ENCODE data around the gene SCIN. TPM values are rescaled to one million over a fixed set of nuclear protein-coding genes. Genes with fewer than 3 reads are reported as not detected.

SCIN gene
- total RNA-seq, 2 donors from 2014 or later: 0.67 to 0.93 TPM

DNA sequence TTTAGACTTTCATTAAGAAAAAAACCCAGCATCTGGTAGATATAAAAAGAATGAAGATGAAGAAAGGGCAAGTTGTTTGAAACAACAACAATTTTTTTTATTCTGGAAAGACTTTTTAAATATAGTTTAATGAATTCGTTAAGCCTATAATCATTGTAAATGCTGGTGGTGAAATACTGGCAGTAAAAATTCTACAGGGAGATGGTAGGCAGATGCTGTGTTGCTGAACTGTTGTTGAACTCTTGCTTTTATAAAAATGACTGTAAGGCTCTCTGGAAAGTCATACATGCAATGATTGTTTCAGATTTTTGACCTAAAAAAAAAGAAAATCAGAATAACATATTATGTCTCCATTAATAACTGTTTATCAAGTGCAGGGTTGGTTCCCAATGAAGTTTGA lies 39.0 kb downstream of the SCIN start:
- H3K4me3 ChIP-seq: no peak overlapping the region
- H3K27ac ChIP-seq: no peak overlapping the region
- no peak for DNase-seq (ENCODE audit: low spot score)

DNA sequence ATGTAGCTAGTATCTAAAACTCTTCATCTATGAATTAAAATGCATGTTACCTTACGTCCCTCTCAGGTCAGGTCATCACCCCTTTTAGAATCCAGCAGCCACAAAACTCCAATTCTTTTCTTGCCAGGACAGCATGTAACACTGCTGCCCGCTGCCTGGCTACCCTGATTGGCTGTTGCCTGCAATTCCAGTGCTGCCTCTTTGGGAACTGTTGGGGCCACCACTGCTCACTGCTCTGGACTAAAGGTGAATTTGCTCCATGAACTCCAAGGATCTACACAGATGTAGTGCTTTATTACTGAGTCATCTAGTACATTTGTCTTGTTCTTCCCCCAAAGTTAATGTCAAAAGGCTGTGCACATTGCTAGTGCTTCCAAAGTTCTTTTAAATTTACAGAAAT lies 40.4 kb downstream of the SCIN start:
- TF ChIP-seq, protein P1, sequence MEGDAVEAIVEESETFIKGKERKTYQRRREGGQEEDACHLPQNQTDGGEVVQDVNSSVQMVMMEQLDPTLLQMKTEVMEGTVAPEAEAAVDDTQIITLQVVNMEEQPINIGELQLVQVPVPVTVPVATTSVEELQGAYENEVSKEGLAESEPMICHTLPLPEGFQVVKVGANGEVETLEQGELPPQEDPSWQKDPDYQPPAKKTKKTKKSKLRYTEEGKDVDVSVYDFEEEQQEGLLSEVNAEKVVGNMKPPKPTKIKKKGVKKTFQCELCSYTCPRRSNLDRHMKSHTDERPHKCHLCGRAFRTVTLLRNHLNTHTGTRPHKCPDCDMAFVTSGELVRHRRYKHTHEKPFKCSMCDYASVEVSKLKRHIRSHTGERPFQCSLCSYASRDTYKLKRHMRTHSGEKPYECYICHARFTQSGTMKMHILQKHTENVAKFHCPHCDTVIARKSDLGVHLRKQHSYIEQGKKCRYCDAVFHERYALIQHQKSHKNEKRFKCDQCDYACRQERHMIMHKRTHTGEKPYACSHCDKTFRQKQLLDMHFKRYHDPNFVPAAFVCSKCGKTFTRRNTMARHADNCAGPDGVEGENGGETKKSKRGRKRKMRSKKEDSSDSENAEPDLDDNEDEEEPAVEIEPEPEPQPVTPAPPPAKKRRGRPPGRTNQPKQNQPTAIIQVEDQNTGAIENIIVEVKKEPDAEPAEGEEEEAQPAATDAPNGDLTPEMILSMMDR (IDR thresholded peaks at IDR 0.05): no peak
- DNase-seq (ENCODE audit: low spot score): no peak
- H3K27ac ChIP-seq: no peak overlapping the region

More for the DNA sequence above, 39.0 kb downstream of the SCIN start:
- no peaks in the 10 kb centered on the region for H3K9me3 ChIP-seq
- H3K27me3 ChIP-seq: no peaks in the 10 kb centered on the region
- no peaks in the 10 kb centered on the region for H3K4me1 ChIP-seq
- no peaks in the 10 kb centered on the region for H3K36me3 ChIP-seq
- TF ChIP-seq, protein P1 (IDR thresholded peaks at IDR 0.05): no peak

DNA sequence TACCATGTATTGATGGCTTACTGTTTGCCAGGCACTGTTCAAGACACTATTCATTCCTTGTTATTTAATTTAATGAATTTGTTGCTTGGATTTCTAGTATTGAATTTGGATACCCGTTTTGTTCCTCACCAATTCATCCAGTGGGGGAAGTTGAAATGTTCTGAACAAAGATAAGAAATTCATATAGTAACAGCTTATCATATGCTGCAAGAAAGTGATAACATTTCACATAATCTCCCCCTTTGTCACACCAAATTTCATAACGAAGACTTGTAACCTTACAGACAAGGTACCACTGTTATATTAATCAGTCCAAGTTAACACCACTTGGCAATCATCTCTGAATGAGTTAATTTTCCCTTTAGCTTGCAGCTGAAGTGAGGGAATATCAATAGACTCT lies 42.1 kb downstream of the SCIN start:
- no peak overlapping the region for H3K27ac ChIP-seq
- no peaks in the 10 kb centered on the region for H3K27me3 ChIP-seq
- DNase-seq (ENCODE audit: low spot score): no peak
- TF ChIP-seq, protein P1 (IDR thresholded peaks at IDR 0.05): no peak
- H3K4me1 ChIP-seq: no peaks in the 10 kb centered on the region
- no peaks in the 10 kb centered on the region for H3K36me3 ChIP-seq
- no peaks in the 10 kb centered on the region for H3K9me3 ChIP-seq
- H3K4me3 ChIP-seq: no peak overlapping the region

More for the DNA sequence above, 40.4 kb downstream of the SCIN start:
- H3K9me3 ChIP-seq: no peaks in the 10 kb centered on the region
- no peak overlapping the region for H3K4me3 ChIP-seq
- H3K27me3 ChIP-seq: no peaks in the 10 kb centered on the region
- H3K36me3 ChIP-seq: no peaks in the 10 kb centered on the region
- no peaks in the 10 kb centered on the region for H3K4me1 ChIP-seq

DNA sequence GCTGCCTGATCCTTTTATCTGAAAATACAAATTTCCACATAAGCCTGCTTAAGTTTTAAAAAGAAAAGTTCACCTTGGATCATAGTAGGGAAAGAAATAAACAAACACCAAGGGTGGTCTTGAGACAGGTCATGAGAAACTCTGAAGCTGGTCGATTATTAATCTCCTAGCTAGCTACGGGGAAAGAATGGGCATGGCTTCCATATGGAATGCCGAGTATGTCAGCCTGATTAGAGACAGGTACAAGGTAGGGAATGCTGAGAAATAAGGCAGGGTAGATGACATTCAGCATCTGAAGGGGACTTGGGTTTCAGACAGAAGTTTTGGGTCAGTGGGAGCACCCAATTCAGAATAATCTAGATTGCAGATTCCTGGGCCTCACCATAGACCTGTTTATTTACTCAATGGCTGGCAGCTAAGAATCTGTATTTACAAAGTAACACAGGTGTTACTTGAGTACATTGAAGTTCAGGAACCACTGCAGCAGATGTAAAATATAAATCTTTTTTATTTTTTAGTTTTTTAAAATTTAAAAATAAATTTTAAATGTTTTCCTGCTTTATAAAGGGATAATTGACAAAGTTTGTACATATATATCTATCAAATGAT lies 49.0 kb downstream of the SCIN start:
- H3K4me1 ChIP-seq: no peaks in the 10 kb centered on the region
- no peak overlapping the region for H3K4me3 ChIP-seq
- no peak overlapping the region for H3K27ac ChIP-seq
- TF ChIP-seq, protein P1 (IDR thresholded peaks at IDR 0.05): no peak
- H3K36me3 ChIP-seq: no peaks in the 10 kb centered on the region
- no peaks in the 10 kb centered on the region for H3K9me3 ChIP-seq
- DNase-seq (ENCODE audit: low spot score): no peak
- H3K27me3 ChIP-seq: no peaks in the 10 kb centered on the region

DNA sequence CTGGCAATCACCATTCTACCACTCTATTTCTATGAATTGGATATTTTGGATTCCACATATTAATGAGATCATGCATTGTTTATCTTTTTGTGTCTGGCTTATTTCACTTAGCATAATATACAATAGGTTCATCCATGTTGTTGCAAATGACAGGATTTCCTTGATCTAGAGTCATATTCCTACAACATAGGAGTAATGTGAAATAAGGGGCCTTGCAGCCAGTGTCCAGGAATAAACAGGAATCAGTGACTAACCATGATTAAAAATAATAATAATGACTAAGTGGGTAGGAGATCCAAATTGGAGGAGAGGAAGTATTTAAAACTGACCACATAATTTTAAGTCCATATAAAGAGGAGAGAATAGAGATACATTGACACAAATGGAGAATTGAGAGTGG lies 49.9 kb downstream of the SCIN start:
- no peak overlapping the region for H3K27ac ChIP-seq
- H3K27me3 ChIP-seq: no peaks in the 10 kb centered on the region
- no peaks in the 10 kb centered on the region for H3K9me3 ChIP-seq
- TF ChIP-seq, protein P1 (IDR thresholded peaks at IDR 0.05): no peak
- no peaks in the 10 kb centered on the region for H3K4me1 ChIP-seq
- H3K4me3 ChIP-seq: no peak overlapping the region
- H3K36me3 ChIP-seq: no peaks in the 10 kb centered on the region
- DNase-seq (ENCODE audit: low spot score): no peak

DNA sequence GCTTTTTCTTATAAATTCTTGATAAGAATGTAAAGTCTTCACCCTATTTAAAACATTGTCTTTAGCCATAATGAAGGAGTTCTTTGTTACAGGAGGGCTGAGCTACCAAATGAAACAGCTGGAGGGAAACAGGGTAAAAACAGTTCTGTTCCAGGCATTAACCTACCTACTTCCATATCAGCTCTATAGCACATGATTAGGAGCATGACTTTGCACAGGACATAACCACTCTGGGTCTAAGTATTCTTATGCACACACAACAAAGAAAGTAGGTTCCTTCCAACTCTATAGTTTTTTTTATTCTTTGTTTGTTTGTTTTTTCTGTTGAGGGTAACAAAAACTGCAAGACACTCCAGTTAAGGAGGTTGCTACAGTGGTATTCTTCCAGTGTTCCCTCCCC lies 52.7 kb downstream of the SCIN start:
- H3K27me3 ChIP-seq: no peaks in the 10 kb centered on the region
- no peak for DNase-seq (ENCODE audit: low spot score)
- TF ChIP-seq, protein P1 (IDR thresholded peaks at IDR 0.05): no peak
- no peaks in the 10 kb centered on the region for H3K4me1 ChIP-seq
- H3K9me3 ChIP-seq: no peaks in the 10 kb centered on the region
- H3K4me3 ChIP-seq: no peak overlapping the region
- H3K36me3 ChIP-seq: no peaks in the 10 kb centered on the region
- H3K27ac ChIP-seq: no peak overlapping the region

All from right atrium auricular region (tissue), 2 donors.